ENCODE measurements around the gene CIT. TPM values are rescaled to one million over a fixed set of nuclear protein-coding genes. Genes with fewer than 3 reads are reported as not detected.
A peak's percentile ranks its signal among the peaks of the same experiment; 100 is the strongest.

Gene CIT
- total and polyA plus RNA-seq, 9 of the 15 experiments (the other 6 are each of a cell fraction or from before 2014, with no cell fraction given) = 1.1 to 46.7 (median 21.3) TPM

GRCh38 chr12:119645535-119646059, 231.5 kb downstream of the CIT start:
- no TSS peak for BruUV-seq (replicated peaks)
- no peaks in the 10 kb centered on the region for H3K9me3 ChIP-seq (replicated peaks; ENCODE audit: control insufficient read depth, insufficient read depth, low read depth, low read length)
- H3K79me2 ChIP-seq (ENCODE audit: control insufficient read depth, insufficient read depth, low read length) = no peaks in the 10 kb centered on the region
- H3K4me1 ChIP-seq (replicated peaks in 1 of 2; ENCODE audit: control insufficient read depth in 2 of 2, insufficient read depth in 2 of 2, low read length in 2 of 2) = no peaks in the 10 kb centered on the region
- H3K27ac ChIP-seq (ENCODE audit: extremely low read depth, low read depth, low read length) = no peak overlapping the region
- in situ Hi-C loops (cut with MboI) = no loop called here
- no peaks in the 10 kb centered on the region for H4K20me1 ChIP-seq (replicated peaks; ENCODE audit: control insufficient read depth, insufficient read depth, low read length)
- POLR2A ChIA-PET = no interaction called here
- no peaks in the 10 kb centered on the region for H3K36me3 ChIP-seq (ENCODE audit: control insufficient read depth, insufficient read depth, low read length)
- no peak overlapping the region for H3K4me2 ChIP-seq (ENCODE audit: insufficient read depth, low read length)
- H3K9me1 ChIP-seq (ENCODE audit: control insufficient read depth, insufficient read depth, low read length) = no peaks in the 10 kb centered on the region
- DNase-seq (ENCODE audit: extremely low read depth in 1 of 4, low spot score in 3 of 4) (no peak), FAIRE-seq (no peak), ATAC-seq (no peak)
- no peak overlapping the region for H3K9ac ChIP-seq (ENCODE audit: insufficient read depth in 1 of 2, low read depth in 2 of 2, low read length in 2 of 2)
- peaks cover 7 to 13% of the 10 kb centered on the region in 2 experiments; a peak in 2 of 5 replicates for H3K27me3 ChIP-seq (ENCODE audit: control insufficient read depth in 2 of 2, insufficient read depth in 2 of 2, low read length in 2 of 2)
- TF ChIP-seq, protein P1, sequence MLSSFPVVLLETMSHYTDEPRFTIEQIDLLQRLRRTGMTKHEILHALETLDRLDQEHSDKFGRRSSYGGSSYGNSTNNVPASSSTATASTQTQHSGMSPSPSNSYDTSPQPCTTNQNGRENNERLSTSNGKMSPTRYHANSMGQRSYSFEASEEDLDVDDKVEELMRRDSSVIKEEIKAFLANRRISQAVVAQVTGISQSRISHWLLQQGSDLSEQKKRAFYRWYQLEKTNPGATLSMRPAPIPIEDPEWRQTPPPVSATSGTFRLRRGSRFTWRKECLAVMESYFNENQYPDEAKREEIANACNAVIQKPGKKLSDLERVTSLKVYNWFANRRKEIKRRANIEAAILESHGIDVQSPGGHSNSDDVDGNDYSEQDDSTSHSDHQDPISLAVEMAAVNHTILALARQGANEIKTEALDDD (IDR thresholded peaks at IDR 0.05) = peak; percentile 78
- TF ChIP-seq BRD9 (IDR thresholded peaks at IDR 0.05; ENCODE audit: low read depth, partially characterized antibody) = no peak
- intact Hi-C loops (cut with micrococcal nuclease) = loop anchor here (10.0 kb wide), 1 partner anchor 531 kb away; no protein-coding TSS in a partner anchor
- no peak overlapping the region for H3K4me3 ChIP-seq
- CTCF ChIA-PET (ENCODE audit: low intra/inter-chr PET ratio) = no interaction called here
- 7% methylated on average over 7 of the region's 7 CpGs for WGBS (ENCODE audit: insufficient coverage, low coverage, missing lambda C conversion rate)
- H2AFZ ChIP-seq (ENCODE audit: low read depth, low read length) = no peak overlapping the region

DNA sequence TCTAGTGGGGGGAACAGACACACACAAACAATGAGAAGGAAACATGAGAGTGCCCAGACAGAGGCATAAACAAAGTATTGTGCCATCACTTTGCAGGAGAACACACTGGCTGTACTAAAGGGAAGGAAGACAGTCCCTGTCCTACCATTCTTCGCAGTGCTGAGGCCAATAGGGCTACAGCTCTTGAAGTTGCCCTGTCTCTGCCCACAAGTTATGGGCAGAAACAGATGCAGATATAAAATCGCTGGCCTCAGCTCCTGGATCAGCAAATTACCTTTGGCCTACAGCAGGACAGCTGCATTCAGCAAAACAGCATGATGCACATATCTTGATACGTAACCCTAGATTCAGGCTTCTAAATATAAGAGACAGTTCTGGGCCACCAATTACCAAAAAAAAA, 232.2 kb downstream of the CIT start:
- H3K4me2 ChIP-seq (ENCODE audit: insufficient read depth, low read length) = no peak overlapping the region
- no peaks in the 10 kb centered on the region for H3K9me1 ChIP-seq (ENCODE audit: control insufficient read depth, insufficient read depth, low read length)
- no peak for DNase-seq (ENCODE audit: extremely low read depth in 1 of 4, low spot score in 3 of 4)
- in situ Hi-C loops (cut with MboI) = no loop called here
- POLR2A ChIA-PET = no interaction called here
- H3K79me2 ChIP-seq (ENCODE audit: control insufficient read depth, insufficient read depth, low read length) = no peaks in the 10 kb centered on the region
- H4K20me1 ChIP-seq (replicated peaks; ENCODE audit: control insufficient read depth, insufficient read depth, low read length) = no peaks in the 10 kb centered on the region
- TF ChIP-seq, protein P2, sequence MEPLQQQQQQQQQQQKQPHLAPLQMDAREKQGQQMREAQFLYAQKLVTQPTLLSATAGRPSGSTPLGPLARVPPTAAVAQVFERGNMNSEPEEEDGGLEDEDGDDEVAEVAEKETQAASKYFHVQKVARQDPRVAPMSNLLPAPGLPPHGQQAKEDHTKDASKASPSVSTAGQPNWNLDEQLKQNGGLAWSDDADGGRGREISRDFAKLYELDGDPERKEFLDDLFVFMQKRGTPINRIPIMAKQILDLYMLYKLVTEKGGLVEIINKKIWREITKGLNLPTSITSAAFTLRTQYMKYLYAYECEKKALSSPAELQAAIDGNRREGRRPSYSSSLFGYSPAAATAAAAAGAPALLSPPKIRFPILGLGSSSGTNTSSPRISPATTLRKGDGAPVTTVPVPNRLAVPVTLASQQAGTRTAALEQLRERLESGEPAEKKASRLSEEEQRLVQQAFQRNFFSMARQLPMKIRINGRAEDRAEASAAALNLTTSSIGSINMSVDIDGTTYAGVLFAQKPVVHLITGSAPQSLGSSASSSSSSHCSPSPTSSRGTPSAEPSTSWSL (CRISPR knock-in tag; IDR thresholded peaks at IDR 0.05; ENCODE audit: borderline replicate concordance) = no peak
- TF ChIP-seq ESRRB (CRISPR knock-in tag; IDR thresholded peaks at IDR 0.05; ENCODE audit: borderline replicate concordance) (no peak), SNAPC5 (CRISPR knock-in tag; IDR thresholded peaks at IDR 0.05) (no peak), MAX (CRISPR knock-in tag; IDR thresholded peaks at IDR 0.05) (no peak)
- no peaks in the 10 kb centered on the region for H3K4me1 ChIP-seq (replicated peaks in 1 of 2; ENCODE audit: control insufficient read depth in 2 of 2, insufficient read depth in 2 of 2, low read length in 2 of 2)
- no peak overlapping the region for H3K4me3 ChIP-seq
- H3K27me3 ChIP-seq (ENCODE audit: control insufficient read depth in 2 of 2, insufficient read depth in 2 of 2, low read length in 2 of 2) = peaks cover 10 to 13% of the 10 kb centered on the region in 2 experiments; a peak in 2 of 5 replicates
- no peak overlapping the region for H3K27ac ChIP-seq (ENCODE audit: extremely low read depth, low read depth, low read length)
- ATAC-seq = no peak
- FAIRE-seq = no peak
- intact Hi-C loops (cut with micrococcal nuclease) = loop anchor here (10.0 kb wide), 1 partner anchor 530 kb away; no protein-coding TSS in a partner anchor
- H3K9me3 ChIP-seq (replicated peaks; ENCODE audit: control insufficient read depth, insufficient read depth, low read depth, low read length) = no peaks in the 10 kb centered on the region
- BruUV-seq (replicated peaks) = no TSS peak
- H3K36me3 ChIP-seq (ENCODE audit: control insufficient read depth, insufficient read depth, low read length) = no peaks in the 10 kb centered on the region
- CTCF ChIA-PET (ENCODE audit: low intra/inter-chr PET ratio) = no interaction called here
- 4% methylated on average over 3 of the region's 3 CpGs for WGBS (ENCODE audit: insufficient coverage, low coverage, missing lambda C conversion rate)
- H2AFZ ChIP-seq (ENCODE audit: low read depth, low read length) = no peak overlapping the region
- H3K9ac ChIP-seq (ENCODE audit: insufficient read depth in 1 of 2, low read depth in 2 of 2, low read length in 2 of 2) = no peak overlapping the region

Data from K562 (cell line).